K562 (cell line): ENCODE results near the gene TRDMT1. TPM values are rescaled to one million over a fixed set of nuclear protein-coding genes. Genes with fewer than 3 reads are reported as not detected.

ENCODE experiments used
- ARID2 ChIP-seq: fragments of 450-650 bp; IDR thresholded peaks from 2 replicates; pipeline ENCODE4 v1.6.1; 2017; ENCODE audit warnings: antibody characterized with exemption, mild to moderate bottlenecking
- CCNT2 ChIP-seq: IDR thresholded peaks from 2 replicates; pipeline ENCODE4 v1.6.1; 2011; ENCODE audit warnings: borderline replicate concordance, low read depth, mild to moderate bottlenecking, moderate library complexity, mixed read lengths, low read length; ENCODE audit not compliant: insufficient read length; ENCODE audit errors: extremely low read depth
- CLOCK ChIP-seq: fragments of 250-450 bp; sonication (Bioruptor Pico); IDR thresholded peaks from 2 replicates; pipeline ENCODE4 v1.4.0; 2020; ENCODE audit warnings: mild to moderate bottlenecking, moderate library complexity, borderline replicate concordance
- ETS1 ChIP-seq: conservative IDR thresholded peaks from 2 replicates; pipeline ENCODE4 v1.6.1; 2011; ENCODE audit warnings: low read depth, mild to moderate bottlenecking, low read length; ENCODE audit not compliant: control insufficient read depth
- JUN ChIP-seq, 2 experiments: sonication (generic) in 1 of 2; formaldehyde crosslinking in 1 of 2; IDR thresholded peaks; 2 replicates each; pipeline versions ENCODE4 v1.6.1 to v1.8.0; 2012 to 2022; ENCODE audit warnings: borderline replicate concordance in 2 of 2, mild to moderate bottlenecking in 2 of 2, improper control_type of control experiment in 1 of 2, low read depth in 1 of 2, low read length in 1 of 2, missing genetic modification reagents in 1 of 2
- LCOR ChIP-seq: sonication (generic); formaldehyde crosslinking; IDR thresholded peaks from 2 replicates; pipeline ENCODE4 v1.8.0; 2022; ENCODE audit warnings: mild to moderate bottlenecking, missing genetic modification reagents
- MAFF ChIP-seq: IDR thresholded peaks from 2 replicates; pipeline ENCODE4 v1.6.1; 2012; ENCODE audit warnings: low read length, improper control_type of control experiment
- NFATC3 ChIP-seq: fragments of 450-650 bp; IDR thresholded peaks from 2 replicates; pipeline ENCODE4 v1.6.1; 2017; ENCODE audit warnings: mild to moderate bottlenecking
- NFE2 ChIP-seq: IDR thresholded peaks from 2 replicates; pipeline ENCODE4 v1.6.1; 2014; ENCODE audit warnings: antibody characterized with exemption, low read depth
- NR2C2 ChIP-seq, 2 experiments: fragments of 200-800 bp in 1 of 2; sonication (Bioruptor generic) in 1 of 2; sonication (generic) in 1 of 2; formaldehyde crosslinking in 1 of 2; IDR thresholded peaks; 2 replicates each; pipeline versions ENCODE4 v1.6.1 to v1.8.0; 2016 to 2022; ENCODE audit warnings: mild to moderate bottlenecking in 1 of 2, missing compliant biosample characterization in 1 of 2, missing genetic modification characterization in 1 of 2, missing genetic modification reagents in 1 of 2
- NR2F6 ChIP-seq: fragments of 450-650 bp; formaldehyde crosslinking; IDR thresholded peaks from 2 replicates; pipeline ENCODE4 v1.4.0; 2020; ENCODE audit warnings: mild to moderate bottlenecking
- TAF1 ChIP-seq: IDR thresholded peaks from 2 replicates; pipeline ENCODE4 v1.6.1; 2011; ENCODE audit warnings: mild to moderate bottlenecking, low read length, moderate library complexity; ENCODE audit not compliant: insufficient read depth, control insufficient read depth, severe bottlenecking; ENCODE audit errors: extremely low read depth
- TAF7 ChIP-seq: fragments of 450-650 bp; IDR thresholded peaks from 2 replicates; pipeline ENCODE4 v1.6.1; 2016; ENCODE audit warnings: missing genetic modification characterization, missing compliant biosample characterization
- TEAD2 ChIP-seq: fragments of 450-650 bp; IDR thresholded peaks from 2 replicates; pipeline ENCODE4 v1.6.1; 2016; ENCODE audit warnings: missing genetic modification characterization, control low read depth, missing compliant biosample characterization
- TFE3 ChIP-seq: fragments of 450-650 bp; formaldehyde crosslinking; IDR thresholded peaks from 2 replicates; pipeline ENCODE4 v1.4.0; 2020; ENCODE audit warnings: mild to moderate bottlenecking, mixed read lengths
- ZFP30 ChIP-seq: fragments of 250-450 bp; sonication (Bioruptor Pico); IDR thresholded peaks from 2 replicates; pipeline ENCODE4 v1.8.0; 2022; ENCODE audit warnings: moderate library complexity, mild to moderate bottlenecking, inconsistent platforms, borderline replicate concordance
- ZNF239 ChIP-seq: fragments of 250-450 bp; sonication (Bioruptor Pico); IDR thresholded peaks from 2 replicates; pipeline ENCODE4 v1.4.0; 2020; ENCODE audit warnings: mild to moderate bottlenecking
- ZNF316 ChIP-seq: fragments of 450-650 bp; IDR thresholded peaks from 2 replicates; pipeline ENCODE4 v1.6.1; 2016
- ZNF436 ChIP-seq: fragments of 250-450, 450-650 bp; sonication (Bioruptor Pico); formaldehyde crosslinking; IDR thresholded peaks from 2 replicates; pipeline ENCODE4 v1.7.0; 2020; ENCODE audit warnings: mild to moderate bottlenecking
- ZNF785 ChIP-seq: fragments of 250-450 bp; sonication (Bioruptor Pico); IDR thresholded peaks from 2 replicates; pipeline ENCODE4 v1.4.0; 2020; ENCODE audit warnings: mild to moderate bottlenecking
- polyA plus RNA-seq, 8 experiments: library from polyadenylated mRNA; depleted of rRNA in 4 of 8; stranded (reverse) in 5 of 8; unstranded in 3 of 8; fragments of >200 nt; fragmentation: Nextera tagmentation in 2 of 8; fragmentation: Illumina TruSeq in 1 of 8; extraction: Ambion mirVana in 2 of 8; extraction: Trizol in 1 of 8; gene quantifications; 2 replicates each; pipeline versions ENCODE4 v1.2.1 to v1.2.3, GENCODE V29; 2011 to 2014; ENCODE audit warnings: inconsistent platforms in 1 of 8, missing spikeins in 1 of 8
- total RNA-seq, 7 experiments: library from RNA; depleted of rRNA in 6 of 7; stranded (reverse); fragments of >200 nt in 6 of 7; fragmentation: Illumina TruSeq in 2 of 7; extraction: Trizol in 2 of 7; gene quantifications; 2 replicates each; pipeline versions ENCODE4 v1.2.1 to v1.2.3, GENCODE V29; 2011 to 2021; ENCODE audit warnings: low replicate concordance in 1 of 7

TRDMT1 gene
- total and polyA plus RNA-seq, 9 of the 15 experiments (the other 6 are each of a cell fraction or from before 2014, with no cell fraction given), result 5.4 to 12.6 (median 9.3) TPM

- TF ChIP-seq ZNF316 (peak; percentile 18; the same call in 1 of the 2 replicates), TEAD2 (tag) (no peak), TFE3 (CRISPR knock-in tag) (no peak), LCOR (CRISPR knock-in tag) (peak; percentile 37; the same call in 1 of the 2 replicates), ARID2 (0 out of 2 replicates have a peak, but pooled peaks have one; percentile 25), CLOCK (CRISPR knock-in tag) (no peak), NR2F6 (CRISPR knock-in tag) (no peak), ETS1 (no peak; the same call in none of the 2 replicates), NR2C2 (CRISPR knock-in tag; IDR thresholded peaks at IDR 0.05) (0 out of 2 replicates have a peak, but pooled peaks have one; percentile 44), NR2C2 (tag; IDR thresholded peaks at IDR 0.05) (peak; percentile 68; the same call in 1 of the 2 replicates), NFE2 (no peak), ZNF239 (CRISPR knock-in tag) (no peak), ZNF436 (CRISPR knock-in tag) (no peak), ZFP30 (CRISPR knock-in tag) (no peak), MAFF (no peak), CCNT2 (peak; percentile 78), ZNF785 (CRISPR knock-in tag) (no peak), TAF1 (peak; percentile 97), NFATC3 (no peak), TAF7 (tag) (peak; percentile 98), JUN (IDR thresholded peaks at IDR 0.05; ENCODE audit: borderline replicate concordance, low read depth, low read length) (peak; percentile 41; the same call in 1 of the 2 replicates), JUN (CRISPR knock-in tag; IDR thresholded peaks at IDR 0.05; ENCODE audit: borderline replicate concordance) (no peak)
Observed at GRCh38 chr10:17200912-17201793, at the start of gene TRDMT1 (continued).
